ENCODE results near the gene GSE1. TPM values are rescaled to one million over a fixed set of nuclear protein-coding genes. Genes with fewer than 3 reads are reported as not detected.

Gene GSE1
- total RNA-seq, 2 experiments from 2014 or later, result 15.3 to 16.0 TPM

GRCh38 chr16:85575920-85576319 is 37.2 kb upstream of the GSE1 start:
- intact Hi-C loops (cut with micrococcal nuclease), result no loop called here
- no peak overlapping the region for H3K4me3 Mint-ChIP-seq
- no peaks in the 10 kb centered on the region for H3K9me3 Mint-ChIP-seq
- no peak for DNase-seq
- no peak overlapping the region for H3K27ac Mint-ChIP-seq
- H3K36me3 Mint-ChIP-seq, result no peaks in the 10 kb centered on the region
- H3K27me3 Mint-ChIP-seq, result no peaks in the 10 kb centered on the region
- ChIA-PET POLR2A (no interaction called here), CTCF (interaction anchor here (1.2 kb wide), 1 partner anchor 148 kb away, joined by 3 read pairs; no protein-coding TSS in a partner anchor)
- H3K4me1 Mint-ChIP-seq (ENCODE audit: low read depth), result peaks cover 26% of the 10 kb centered on the region

DNA sequence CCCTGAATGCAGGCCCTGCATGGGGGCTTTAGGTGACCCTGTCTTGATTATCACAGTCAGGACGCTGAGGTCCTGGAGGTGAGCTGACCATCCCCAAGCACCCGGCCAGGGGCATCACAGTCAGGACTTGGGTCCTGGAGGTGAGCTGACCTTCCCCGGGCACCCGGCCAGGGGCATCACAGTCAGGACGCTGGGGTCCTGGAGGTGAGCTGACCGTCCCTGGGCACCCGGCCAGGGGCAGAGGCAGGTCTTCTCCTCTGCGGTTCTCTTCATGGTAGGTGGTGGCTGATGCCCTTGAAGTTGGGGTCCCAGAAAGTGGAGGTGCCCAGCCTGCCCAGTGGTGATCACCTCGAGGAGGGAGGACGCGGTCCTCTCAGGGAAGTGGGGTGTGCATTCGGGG is 36.2 kb upstream of the GSE1 start:
- Mint-ChIP-seq H3K27ac (no peak overlapping the region), H3K36me3 (no peaks in the 10 kb centered on the region), H3K4me3 (no peak overlapping the region), H3K27me3 (no peaks in the 10 kb centered on the region), H3K9me3 (no peaks in the 10 kb centered on the region), H3K4me1 (ENCODE audit: low read depth) (peaks cover 16% of the 10 kb centered on the region)
- POLR2A ChIA-PET, result no interaction called here
- intact Hi-C loops (cut with micrococcal nuclease), result no loop called here
- CTCF ChIA-PET, result interaction anchor here (1.1 kb wide), 1 partner anchor 36 kb away, joined by 3 read pairs; the partner anchor contains the start of gene GSE1
- DNase-seq, result no peak

GRCh38 chr16:85577899-85578598 is 35.1 kb upstream of the GSE1 start:
- Mint-ChIP-seq H3K9me3 (no peaks in the 10 kb centered on the region), H3K4me3 (no peak overlapping the region), H3K4me1 (ENCODE audit: low read depth) (peaks cover 10% of the 10 kb centered on the region), H3K27ac (no peak overlapping the region), H3K27me3 (no peaks in the 10 kb centered on the region), H3K36me3 (no peaks in the 10 kb centered on the region)
- ChIA-PET POLR2A (interaction anchor here (1.2 kb wide), 1 partner anchor 11 kb away, joined by 3 read pairs; no protein-coding TSS in a partner anchor), CTCF (no interaction called here)
- intact Hi-C loops (cut with micrococcal nuclease), result no loop called here
- no peak for DNase-seq

- ChIA-PET CTCF (no interaction called here), POLR2A (interaction anchor here (1.2 kb wide), 1 partner anchor 11 kb away, joined by 3 read pairs; no protein-coding TSS in a partner anchor)
- intact Hi-C loops (cut with micrococcal nuclease), result no loop called here
- Mint-ChIP-seq H3K4me3 (no peak overlapping the region), H3K36me3 (no peaks in the 10 kb centered on the region), H3K4me1 (ENCODE audit: low read depth) (peaks cover 13% of the 10 kb centered on the region), H3K27me3 (no peaks in the 10 kb centered on the region), H3K9me3 (no peaks in the 10 kb centered on the region), H3K27ac (no peak overlapping the region)
- DNase-seq, result no peak
Observed at GRCh38 chr16:85578599-85578948, 34.5 kb upstream of the GSE1 start.

- intact Hi-C loops (cut with micrococcal nuclease), result no loop called here
- Mint-ChIP-seq H3K4me3 (no peak overlapping the region), H3K27ac (no peak overlapping the region), H3K4me1 (ENCODE audit: low read depth) (peaks cover 13% of the 10 kb centered on the region), H3K36me3 (no peaks in the 10 kb centered on the region), H3K27me3 (no peaks in the 10 kb centered on the region), H3K9me3 (no peaks in the 10 kb centered on the region)
- POLR2A ChIA-PET, result no interaction called here
- no peak for DNase-seq
- CTCF ChIA-PET, result no interaction called here
Observed at GRCh38 chr16:85579191-85579590, 33.9 kb upstream of the GSE1 start.

DNA sequence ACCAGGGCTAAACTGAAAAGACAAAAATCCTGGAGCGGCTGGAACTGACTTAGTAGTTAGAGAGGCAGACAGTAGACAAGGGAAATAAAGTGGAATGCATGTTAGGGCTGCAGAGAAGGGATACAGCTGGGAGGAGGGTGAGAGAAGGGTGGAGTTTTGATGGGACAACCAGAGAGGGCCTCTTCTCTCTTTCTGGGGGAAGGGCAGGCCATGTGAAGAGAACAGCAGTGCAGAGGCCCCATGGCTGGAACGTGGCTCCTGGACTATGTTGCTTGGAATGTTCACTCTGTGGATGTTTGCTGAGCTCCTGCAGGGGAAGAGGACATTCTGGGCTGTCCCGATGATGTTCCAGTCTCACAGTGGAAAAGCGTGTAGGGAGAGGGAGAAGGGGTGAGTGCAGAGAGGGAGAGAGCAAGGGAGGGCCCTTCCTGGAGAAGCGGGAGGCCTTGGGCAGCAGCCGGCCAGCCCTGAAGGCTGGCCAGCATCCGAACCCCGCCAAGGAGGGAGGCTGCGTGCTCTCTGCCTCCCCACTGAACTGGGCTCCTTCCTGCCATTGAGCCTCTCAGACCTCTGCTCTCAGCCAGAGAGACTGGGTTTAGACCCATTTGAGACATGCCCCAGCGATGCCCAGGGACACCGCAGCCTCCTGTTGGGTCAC is 33.1 kb upstream of the GSE1 start:
- no peak overlapping the region for H3K27ac Mint-ChIP-seq
- H3K27me3 Mint-ChIP-seq, result no peaks in the 10 kb centered on the region
- no peak for DNase-seq
- intact Hi-C loops (cut with micrococcal nuclease), result no loop called here
- ChIA-PET CTCF (interaction anchor here (0.9 kb wide), 1 partner anchor 36 kb away, joined by 3 read pairs; no protein-coding TSS in a partner anchor), POLR2A (no interaction called here)
- no peaks in the 10 kb centered on the region for H3K9me3 Mint-ChIP-seq
- no peak overlapping the region for H3K4me3 Mint-ChIP-seq
- no peaks in the 10 kb centered on the region for H3K36me3 Mint-ChIP-seq
- H3K4me1 Mint-ChIP-seq (ENCODE audit: low read depth), result peaks cover 13% of the 10 kb centered on the region

DNA sequence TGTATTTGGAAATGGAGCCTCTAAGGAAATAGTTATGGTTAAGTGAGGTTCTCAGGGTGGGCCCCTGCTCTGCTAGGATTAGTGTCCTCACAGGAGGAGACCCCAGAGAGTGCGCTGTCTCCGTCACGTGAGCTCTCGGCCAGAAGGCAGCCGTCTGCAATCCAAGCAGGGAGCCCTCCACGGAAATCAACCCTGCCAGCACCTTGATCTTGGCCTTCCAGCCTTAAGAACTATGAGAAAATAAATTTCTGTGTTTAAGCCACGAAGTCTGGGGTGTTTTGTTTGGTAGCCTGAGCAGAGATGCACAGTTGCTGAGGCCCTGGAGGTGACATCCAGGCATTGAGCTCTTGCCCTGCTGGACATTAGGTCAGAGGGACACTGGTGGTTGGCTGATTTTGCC is 32.4 kb upstream of the GSE1 start:
- Mint-ChIP-seq H3K9me3 (no peaks in the 10 kb centered on the region), H3K4me1 (ENCODE audit: low read depth) (peaks cover 13% of the 10 kb centered on the region), H3K36me3 (no peaks in the 10 kb centered on the region), H3K27me3 (no peaks in the 10 kb centered on the region), H3K4me3 (no peak overlapping the region), H3K27ac (no peak overlapping the region)
- POLR2A ChIA-PET, result no interaction called here
- intact Hi-C loops (cut with micrococcal nuclease), result no loop called here
- no peak for DNase-seq
- CTCF ChIA-PET, result interaction anchor here (0.9 to 1.1 kb wide), 2 partner anchors 36 to 55 kb away, joined by 3 read pairs; no protein-coding TSS in a partner anchor

DNA sequence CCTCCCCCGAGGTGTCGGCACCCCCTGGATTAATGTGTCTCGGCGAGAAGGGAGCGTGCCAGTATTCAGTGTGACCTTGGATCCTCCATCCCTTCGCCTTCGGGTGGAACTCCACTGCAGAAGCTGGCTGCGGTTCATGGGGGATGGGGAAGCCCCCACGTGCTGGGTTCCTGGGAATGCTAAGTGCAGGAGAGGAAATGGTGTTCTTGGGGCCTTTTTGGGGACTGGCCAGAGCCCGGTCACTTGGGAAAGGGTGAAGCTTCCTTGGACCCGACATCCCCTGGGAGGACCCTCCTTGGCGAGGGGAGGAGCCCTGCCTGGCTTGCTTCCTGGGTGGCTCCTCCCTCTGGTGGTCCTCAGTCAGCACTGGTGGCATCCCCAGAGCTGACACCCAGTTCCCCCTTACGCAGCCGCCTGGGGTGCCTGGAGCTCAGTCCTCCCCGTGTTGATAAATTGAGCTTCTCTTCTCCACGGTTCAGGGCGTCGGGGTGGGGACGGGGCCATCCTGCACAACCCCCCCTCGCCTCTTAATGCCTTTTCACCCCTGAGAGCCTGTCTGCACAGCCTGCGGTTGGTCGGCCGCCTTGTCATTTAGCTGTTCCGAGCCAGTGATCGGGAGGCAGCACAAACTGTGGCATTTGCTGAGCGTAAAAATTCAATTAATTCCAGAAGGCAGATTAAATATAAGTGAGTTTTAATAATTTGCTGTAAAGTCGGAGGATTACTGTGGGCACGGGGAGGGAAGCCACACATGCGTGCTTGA is 30.7 kb upstream of the GSE1 start:
- Mint-ChIP-seq H3K36me3 (no peaks in the 10 kb centered on the region), H3K4me1 (ENCODE audit: low read depth) (peaks cover 13% of the 10 kb centered on the region), H3K4me3 (no peak overlapping the region), H3K9me3 (no peaks in the 10 kb centered on the region), H3K27ac (no peak overlapping the region), H3K27me3 (no peaks in the 10 kb centered on the region)
- ChIA-PET CTCF (no interaction called here), POLR2A (no interaction called here)
- no peak for DNase-seq
- intact Hi-C loops (cut with micrococcal nuclease), result no loop called here

- ChIA-PET POLR2A (no interaction called here), CTCF (no interaction called here)
- Mint-ChIP-seq H3K27ac (no peak overlapping the region), H3K4me1 (ENCODE audit: low read depth) (peaks cover 10% of the 10 kb centered on the region), H3K4me3 (no peak overlapping the region), H3K27me3 (no peaks in the 10 kb centered on the region), H3K36me3 (no peaks in the 10 kb centered on the region), H3K9me3 (no peaks in the 10 kb centered on the region)
- intact Hi-C loops (cut with micrococcal nuclease), result no loop called here
- DNase-seq, result no peak
Observed at GRCh38 chr16:85583491-85584181, 29.5 kb upstream of the GSE1 start.

DNA sequence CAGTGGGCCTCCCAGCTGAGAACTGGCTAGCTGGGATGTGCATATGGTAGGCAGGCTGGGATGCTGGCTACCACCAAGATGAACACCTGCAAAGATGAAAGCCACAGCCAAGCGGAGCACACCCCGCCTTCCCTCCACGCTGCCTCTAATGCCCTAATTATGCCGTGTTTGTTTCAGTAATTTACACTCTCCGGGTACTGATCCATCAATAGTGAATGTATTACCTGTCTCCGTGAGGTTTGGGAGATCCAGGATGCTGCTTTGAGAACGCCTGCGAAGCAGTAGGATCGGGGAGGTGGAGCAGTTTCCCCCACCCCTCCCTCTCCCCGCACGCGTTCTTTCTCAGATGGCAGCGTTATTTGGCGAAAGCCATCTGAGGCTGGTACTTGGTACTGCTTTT is 28.9 kb upstream of the GSE1 start:
- Mint-ChIP-seq H3K4me1 (ENCODE audit: low read depth) (peaks cover 8% of the 10 kb centered on the region), H3K4me3 (no peak overlapping the region), H3K27ac (no peak overlapping the region), H3K9me3 (no peaks in the 10 kb centered on the region), H3K27me3 (no peaks in the 10 kb centered on the region), H3K36me3 (no peaks in the 10 kb centered on the region)
- no peak for DNase-seq
- ChIA-PET CTCF (no interaction called here), POLR2A (no interaction called here)
- intact Hi-C loops (cut with micrococcal nuclease), result no loop called here

DNA sequence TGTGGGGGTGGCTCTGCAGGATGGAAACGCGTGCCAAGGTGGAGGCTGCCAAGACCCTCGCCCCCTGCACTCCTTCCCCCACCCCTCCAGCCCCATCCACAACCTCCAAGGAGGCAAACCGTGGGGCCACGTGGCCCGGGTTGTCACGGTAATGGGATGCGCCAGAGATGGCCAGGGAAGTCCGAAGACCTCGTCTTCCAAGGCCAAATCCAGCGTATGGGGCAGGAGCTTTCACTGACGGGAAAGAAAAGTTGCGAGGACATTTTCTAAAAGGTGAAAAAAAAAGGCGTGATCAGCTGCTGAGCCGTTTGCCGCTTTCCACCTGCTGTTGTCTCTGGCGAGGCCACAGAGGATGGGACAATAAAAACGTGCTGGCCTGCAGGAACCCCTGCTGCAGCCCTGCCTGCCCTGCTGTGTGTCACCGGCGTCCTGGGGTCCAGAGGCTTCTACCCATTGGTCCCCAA is 28.3 kb upstream of the GSE1 start:
- intact Hi-C loops (cut with micrococcal nuclease), result no loop called here
- Mint-ChIP-seq H3K9me3 (no peaks in the 10 kb centered on the region), H3K4me1 (ENCODE audit: low read depth) (peaks cover 6% of the 10 kb centered on the region), H3K27me3 (no peaks in the 10 kb centered on the region), H3K36me3 (no peaks in the 10 kb centered on the region), H3K4me3 (no peak overlapping the region), H3K27ac (no peak overlapping the region)
- POLR2A ChIA-PET, result no interaction called here
- CTCF ChIA-PET, result interaction anchor here (1.3 kb wide), 1 partner anchor 31 kb away, joined by 3 read pairs; no protein-coding TSS in a partner anchor
- DNase-seq, result no peak

- no peaks in the 10 kb centered on the region for H3K27me3 Mint-ChIP-seq
- H3K36me3 Mint-ChIP-seq, result no peaks in the 10 kb centered on the region
- peaks cover 3% of the 10 kb centered on the region for H3K4me1 Mint-ChIP-seq (ENCODE audit: low read depth)
Observed at GRCh38 chr16:85585711-85586110, 27.4 kb upstream of the GSE1 start.

More at GRCh38 chr16:85585711-85586110, 27.4 kb upstream of the GSE1 start:
- intact Hi-C loops (cut with micrococcal nuclease), result no loop called here
- Mint-ChIP-seq H3K27ac (no peak overlapping the region), H3K9me3 (no peaks in the 10 kb centered on the region), H3K4me3 (no peak overlapping the region)
- no peak for DNase-seq
- POLR2A ChIA-PET, result no interaction called here
- CTCF ChIA-PET, result interaction anchor here (1.3 kb wide), 1 partner anchor 31 kb away, joined by 3 read pairs; no protein-coding TSS in a partner anchor
